Fibroblast of pulmonary artery (primary cell): ENCODE measurements around the gene EYA2.

ENCODE experiments used
- DNase-seq: peaks from one replicate; pipeline ENCODE4 v3.0.0-alpha.2; 2010; ENCODE audit warnings: low read depth
- H3K4me3 ChIP-seq: replicated peaks from 2 replicates; pipeline ENCODE4 v1.5.1; 2011; ENCODE audit warnings: low read depth, mild to moderate bottlenecking, control low read depth, low read length, moderate library complexity
- TF ChIP-seq, protein P1 (sequence below): IDR thresholded peaks from 2 replicates; pipeline ENCODE4 v1.5.1; 2011; ENCODE audit warnings: mild to moderate bottlenecking, control low read depth, low read length, inconsistent platforms; ENCODE audit errors: missing control alignments

EYA2 gene

GRCh38 chr20:46937157-46937523 lies 42.5 kb downstream of the EYA2 start:
- no peak for DNase-seq
- TF ChIP-seq, protein P1, sequence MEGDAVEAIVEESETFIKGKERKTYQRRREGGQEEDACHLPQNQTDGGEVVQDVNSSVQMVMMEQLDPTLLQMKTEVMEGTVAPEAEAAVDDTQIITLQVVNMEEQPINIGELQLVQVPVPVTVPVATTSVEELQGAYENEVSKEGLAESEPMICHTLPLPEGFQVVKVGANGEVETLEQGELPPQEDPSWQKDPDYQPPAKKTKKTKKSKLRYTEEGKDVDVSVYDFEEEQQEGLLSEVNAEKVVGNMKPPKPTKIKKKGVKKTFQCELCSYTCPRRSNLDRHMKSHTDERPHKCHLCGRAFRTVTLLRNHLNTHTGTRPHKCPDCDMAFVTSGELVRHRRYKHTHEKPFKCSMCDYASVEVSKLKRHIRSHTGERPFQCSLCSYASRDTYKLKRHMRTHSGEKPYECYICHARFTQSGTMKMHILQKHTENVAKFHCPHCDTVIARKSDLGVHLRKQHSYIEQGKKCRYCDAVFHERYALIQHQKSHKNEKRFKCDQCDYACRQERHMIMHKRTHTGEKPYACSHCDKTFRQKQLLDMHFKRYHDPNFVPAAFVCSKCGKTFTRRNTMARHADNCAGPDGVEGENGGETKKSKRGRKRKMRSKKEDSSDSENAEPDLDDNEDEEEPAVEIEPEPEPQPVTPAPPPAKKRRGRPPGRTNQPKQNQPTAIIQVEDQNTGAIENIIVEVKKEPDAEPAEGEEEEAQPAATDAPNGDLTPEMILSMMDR, result no peak
- H3K4me3 ChIP-seq, result no peak overlapping the region

GRCh38 chr20:46937533-46938226 lies 43.0 kb downstream of the EYA2 start:
- TF ChIP-seq, protein P1, result no peak
- H3K4me3 ChIP-seq, result no peak overlapping the region
- DNase-seq, result no peak

GRCh38 chr20:46938434-46938833 lies 43.8 kb downstream of the EYA2 start:
- TF ChIP-seq, protein P1, result no peak
- DNase-seq, result peak; percentile 8
- H3K4me3 ChIP-seq, result no peak overlapping the region

DNA sequence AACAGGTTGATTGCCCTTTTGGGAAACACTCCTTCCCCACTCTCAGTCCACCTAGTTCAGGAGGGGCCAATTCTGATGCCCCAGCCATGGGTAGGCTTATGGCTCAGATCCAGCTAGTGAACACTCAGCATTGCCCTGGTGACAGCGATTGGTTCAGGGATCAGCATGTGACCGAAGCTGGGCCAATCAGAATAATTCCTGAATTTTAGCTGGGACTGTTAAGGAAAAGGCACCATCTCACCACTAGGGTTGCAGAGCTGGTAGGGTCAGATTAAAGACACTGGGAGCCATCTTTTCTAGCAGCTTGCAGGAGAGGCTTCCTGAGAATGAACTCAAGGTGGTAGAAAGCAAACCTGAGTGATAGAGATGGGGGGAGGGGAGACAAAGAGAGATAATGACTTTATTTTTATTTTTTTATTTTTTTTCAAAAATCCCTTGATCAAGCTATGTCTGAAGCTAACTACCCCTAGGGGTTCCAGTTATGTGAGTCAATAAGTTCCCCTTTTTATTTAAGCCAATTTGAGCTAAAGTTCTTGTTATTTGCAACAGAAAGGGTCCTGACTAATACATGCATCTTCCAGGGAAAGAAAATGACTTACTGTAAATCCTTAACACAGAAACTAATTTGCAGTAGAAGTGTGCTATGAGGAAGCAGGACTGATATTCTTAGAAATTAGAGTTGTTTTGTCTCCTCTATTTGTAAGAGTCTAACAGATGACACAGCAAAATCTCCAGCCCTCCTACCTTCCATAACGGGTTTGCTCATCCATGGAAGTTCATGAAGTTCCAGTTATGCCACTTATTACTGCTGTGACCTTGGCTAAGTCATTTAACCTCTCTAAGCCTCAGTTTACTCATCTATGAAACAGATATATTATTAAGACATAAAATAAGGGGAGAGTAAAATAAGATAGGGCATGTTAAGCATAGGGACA lies 44.7 kb downstream of the EYA2 start:
- H3K4me3 ChIP-seq, result no peak overlapping the region
- TF ChIP-seq, protein P1, result peak; percentile 13
- peak; percentile 14 for DNase-seq

GRCh38 chr20:46940616-46941015 lies 46.0 kb downstream of the EYA2 start:
- TF ChIP-seq, protein P1, result no peak
- H3K4me3 ChIP-seq, result no peak overlapping the region
- DNase-seq, result no peak

DNA sequence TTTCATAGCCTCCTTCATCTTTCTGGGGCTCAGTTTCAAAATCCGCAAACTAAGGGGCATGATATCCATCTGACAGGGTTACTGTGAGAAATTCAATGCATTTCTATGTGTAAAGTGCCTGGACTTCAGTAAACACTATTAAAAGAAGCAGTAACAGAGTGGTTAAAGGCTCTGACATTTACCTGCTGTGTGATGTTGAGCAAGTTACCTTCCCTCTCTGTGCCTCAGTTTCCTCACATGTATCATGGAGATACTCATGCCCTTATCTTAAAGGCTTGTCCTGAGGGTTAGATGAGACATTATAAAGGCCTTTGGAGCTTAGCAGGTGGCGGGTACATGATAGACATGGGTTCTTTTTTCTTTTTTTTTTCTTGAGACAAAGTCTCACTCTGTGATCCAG lies 46.8 kb downstream of the EYA2 start:
- no peak for DNase-seq
- TF ChIP-seq, protein P1, result no peak
- no peak overlapping the region for H3K4me3 ChIP-seq
